ENCODE measurements around the gene PLD5.
"Not testable (repeated sequence)": the region's sequence is repeated elsewhere in the genome, so short reads cannot be mapped to it uniquely, and the experiment has no call there.

PLD5 gene

DNA sequence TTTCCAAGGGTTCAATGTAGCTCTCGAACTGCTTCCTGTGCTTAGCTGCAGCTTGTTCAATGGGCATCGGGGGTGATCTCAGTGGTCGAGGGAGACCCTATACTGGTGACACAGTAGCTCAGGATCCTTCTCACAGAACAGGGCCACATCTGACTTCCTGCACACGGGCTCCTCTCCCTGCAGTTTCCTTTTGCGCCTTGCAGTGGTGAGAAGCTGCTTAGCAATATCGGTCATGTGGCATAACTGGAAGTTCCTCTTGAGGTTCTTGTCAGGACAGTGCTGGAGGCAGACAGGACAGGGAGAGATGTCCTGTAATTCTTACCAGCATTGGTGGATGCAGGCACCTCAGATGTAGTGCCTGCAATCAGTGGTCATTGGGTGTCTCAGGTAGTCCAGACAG lies 385.1 kb downstream of the PLD5 start:
- no peak for DNase-seq

DNA sequence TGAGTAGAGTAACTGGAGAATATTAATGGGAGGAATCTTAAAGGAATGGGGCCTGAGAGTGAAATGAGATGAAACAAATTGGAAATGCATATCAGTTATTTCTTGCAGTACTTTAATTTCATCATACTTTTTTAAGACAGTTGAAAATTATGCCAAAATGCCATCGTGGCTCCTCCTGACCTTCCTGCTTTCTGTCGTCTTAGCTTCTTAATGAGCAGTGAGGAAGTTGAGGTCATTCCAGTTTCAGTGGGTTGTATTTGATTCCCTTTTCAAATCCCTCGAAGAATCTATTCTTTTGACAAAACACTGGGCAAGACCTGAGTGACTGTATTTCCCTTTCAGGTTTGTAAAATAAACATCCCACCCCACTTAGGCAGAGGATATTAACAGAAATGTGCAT lies 390.7 kb downstream of the PLD5 start:
- no peak for DNase-seq

DNA sequence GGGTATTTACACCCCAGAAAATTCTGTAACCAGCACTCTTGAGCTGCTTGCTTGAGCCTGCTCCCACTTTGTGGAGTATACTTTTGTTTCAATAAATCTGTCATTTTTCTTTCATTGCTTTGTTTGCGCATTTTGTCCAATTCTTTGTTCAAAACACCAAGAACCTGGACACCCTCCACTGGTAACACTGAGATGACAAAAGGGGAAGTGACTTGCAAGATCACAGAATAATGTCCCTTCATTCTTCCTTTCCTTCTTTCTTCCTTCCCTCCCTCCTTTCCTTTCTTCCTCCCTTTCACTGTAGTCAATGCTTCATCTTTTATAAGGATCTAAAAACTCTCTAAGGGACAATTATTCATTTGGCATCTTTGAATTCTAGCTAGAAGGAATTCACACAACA lies 391.1 kb downstream of the PLD5 start:
- no peak for DNase-seq

DNA sequence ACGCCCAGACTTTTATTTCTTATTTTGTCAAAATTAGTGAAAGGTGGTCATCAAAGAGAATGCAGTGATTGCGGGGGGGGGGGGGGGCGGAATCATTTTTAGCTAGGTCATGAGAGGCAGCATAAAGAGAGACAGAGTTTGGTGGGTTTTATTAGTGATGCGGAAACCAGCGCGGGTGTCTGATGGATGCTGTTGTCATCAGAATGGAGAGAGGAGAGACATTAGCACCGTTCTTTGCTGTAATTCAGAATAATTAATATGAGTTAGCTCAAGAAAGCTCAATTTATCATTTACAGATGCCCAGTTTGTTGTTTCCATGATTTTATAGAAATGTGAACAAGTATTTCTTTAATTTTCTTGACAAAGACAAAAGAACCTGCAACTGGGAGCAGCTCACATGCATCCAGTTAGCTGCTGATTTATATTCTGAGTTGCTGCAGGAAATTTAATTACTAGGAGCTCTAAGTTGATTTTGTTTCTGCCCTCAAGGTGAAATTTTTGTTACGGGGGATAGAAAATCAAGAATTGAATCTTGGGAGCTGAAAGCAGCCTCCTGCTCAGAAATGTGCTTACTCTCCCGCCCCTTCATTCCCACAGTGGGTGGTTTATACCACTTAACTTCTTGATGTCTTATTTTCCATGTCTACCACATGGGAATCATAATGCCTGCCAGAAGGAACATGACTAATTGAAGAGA lies 392.2 kb downstream of the PLD5 start:
- DNase-seq, result no peak

DNA sequence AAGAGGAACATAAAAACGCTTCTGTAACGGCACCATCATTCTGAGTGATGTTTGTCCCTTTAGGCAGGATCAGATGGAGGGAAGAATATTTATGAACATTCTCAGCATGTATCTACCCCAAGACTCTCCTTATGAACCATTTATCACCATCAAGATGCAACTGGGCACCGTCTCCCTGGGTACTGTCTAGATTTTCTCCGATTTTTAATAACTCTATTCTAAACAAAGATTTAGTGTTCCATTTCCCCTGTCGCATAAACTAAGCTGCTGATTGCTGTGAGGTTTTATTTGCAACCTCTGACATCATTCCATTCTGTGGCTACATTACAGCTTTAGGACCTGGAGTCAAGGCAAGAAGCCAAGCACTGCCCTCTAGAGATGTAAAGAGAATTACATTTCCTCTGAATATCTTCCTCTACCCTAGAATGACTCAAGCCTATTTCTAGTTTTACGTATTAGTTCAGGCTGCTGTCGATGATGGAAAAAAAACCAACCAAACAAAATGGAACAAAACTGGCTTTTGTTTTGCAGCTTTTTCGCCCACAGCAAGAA lies 395.5 kb downstream of the PLD5 start:
- DNase-seq, result peak in 1 of 3 experiments; percentile 43

DNA sequence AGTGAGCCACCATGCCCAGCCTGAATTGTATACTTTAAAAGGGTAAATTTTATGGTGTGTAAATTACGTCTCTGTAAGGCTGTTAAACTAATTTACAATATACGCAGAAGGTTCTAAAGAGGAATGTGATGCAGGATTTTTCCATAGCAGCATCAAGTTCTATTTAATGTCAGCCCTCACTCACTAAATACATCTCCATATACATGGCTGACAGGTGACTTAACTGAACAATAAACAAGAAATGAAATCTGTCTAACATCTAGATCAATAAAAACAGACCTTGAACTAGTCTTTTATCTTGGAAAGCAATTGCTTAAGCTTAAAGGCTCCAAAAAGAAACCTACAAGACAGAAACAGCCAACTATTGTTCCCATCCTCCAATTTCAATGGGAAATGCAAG lies 404.1 kb downstream of the PLD5 start:
- DNase-seq, result no peak

DNA sequence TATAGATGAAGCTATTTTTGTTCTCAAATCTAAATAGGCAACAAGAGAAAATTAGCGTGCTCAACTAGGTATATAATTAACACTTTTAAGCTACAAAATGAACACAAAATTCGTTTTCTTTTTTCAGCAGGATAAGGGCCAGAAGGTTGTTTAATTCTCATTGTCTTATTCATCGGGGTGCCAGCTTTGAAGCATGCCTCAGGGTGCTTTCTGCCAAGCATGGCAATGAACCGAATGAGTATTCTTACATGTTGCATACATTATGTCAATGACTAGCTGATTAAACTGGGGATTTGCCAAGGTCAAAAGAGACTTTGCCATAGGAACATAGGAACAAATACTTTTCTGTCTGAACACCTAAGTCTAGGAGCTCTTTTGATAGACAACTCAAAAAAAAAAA lies 423.6 kb downstream of the PLD5 start:
- peak in 1 of 3 experiments; percentile 30 for DNase-seq

DNA sequence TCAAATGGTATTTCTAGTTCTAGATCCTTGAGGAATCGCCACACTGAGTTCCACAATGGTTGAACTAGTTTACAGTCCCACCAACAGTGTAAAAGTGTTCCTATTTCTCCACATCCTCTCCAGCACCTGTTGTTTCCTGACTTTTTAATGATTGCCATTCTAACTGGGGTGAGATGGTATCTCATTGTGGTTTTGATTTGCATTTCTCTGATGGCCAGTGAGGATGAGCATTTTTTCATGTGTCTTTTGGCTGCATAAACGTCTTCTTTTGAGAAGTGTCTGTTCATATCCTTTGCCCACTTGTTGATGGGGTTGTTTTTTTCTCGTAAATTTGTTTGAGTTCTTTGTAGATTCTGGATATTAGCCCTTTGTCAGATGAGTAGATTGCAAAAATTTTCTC lies 427.2 kb downstream of the PLD5 start:
- not testable (repeated sequence) for DNase-seq

DNA sequence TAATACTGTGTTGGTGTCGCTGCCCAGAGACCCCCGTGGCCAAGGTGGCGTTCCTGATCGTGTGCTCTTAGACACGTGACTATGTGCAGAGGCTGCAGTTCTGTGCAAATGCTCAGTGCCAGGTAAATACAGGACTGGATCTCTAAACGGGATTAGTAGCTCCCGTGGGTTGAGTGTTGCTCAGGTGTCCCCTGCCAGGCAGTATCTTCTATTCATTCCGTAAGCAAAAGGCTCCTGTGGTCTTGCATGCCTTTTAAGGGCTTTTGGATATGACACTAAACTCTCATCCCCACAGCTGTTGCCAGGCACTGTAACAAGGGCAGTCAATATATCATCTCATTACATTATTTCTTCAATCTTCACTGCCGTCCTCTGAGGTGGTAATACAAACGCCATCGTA lies 431.4 kb downstream of the PLD5 start:
- DNase-seq, result no peak

DNA sequence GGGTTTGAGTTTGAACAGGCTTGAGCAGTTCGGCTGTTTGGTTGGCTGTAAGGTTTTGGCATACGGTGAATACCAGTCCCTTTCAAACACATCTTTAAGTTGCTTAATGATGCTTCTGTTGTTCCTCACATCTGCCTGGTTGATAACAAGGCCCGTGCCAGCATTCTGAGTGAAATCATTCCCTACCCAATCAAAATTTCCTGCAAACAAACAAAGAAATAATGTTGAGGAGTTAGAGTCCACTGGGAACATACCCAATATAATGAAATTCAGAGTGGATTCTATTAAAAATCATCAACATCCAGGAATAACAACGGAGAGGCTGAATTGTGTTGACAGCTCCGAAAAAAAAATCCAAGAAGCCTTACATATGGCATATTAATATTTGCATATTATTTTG lies 434.6 kb downstream of the PLD5 start:
- DNase-seq, result no peak

DNA sequence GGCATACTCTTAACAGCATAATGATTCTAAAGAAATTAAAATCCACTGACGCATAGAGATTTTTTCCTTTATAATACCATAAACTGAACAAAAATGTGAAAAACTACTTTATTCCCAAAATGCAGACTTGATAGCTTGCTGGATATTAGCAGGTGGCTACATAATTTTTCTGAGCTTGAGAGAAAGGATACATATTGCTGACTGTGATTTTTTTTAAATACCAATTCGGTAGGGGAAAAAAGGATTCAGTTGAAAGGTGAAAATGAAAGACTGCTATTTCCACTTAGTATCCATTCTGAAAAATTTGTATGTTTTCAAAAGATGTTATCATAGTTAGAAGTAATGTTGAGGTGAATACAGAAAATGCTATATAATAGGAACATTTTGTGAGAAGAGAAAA lies 435.6 kb downstream of the PLD5 start:
- DNase-seq, result no peak

DNA sequence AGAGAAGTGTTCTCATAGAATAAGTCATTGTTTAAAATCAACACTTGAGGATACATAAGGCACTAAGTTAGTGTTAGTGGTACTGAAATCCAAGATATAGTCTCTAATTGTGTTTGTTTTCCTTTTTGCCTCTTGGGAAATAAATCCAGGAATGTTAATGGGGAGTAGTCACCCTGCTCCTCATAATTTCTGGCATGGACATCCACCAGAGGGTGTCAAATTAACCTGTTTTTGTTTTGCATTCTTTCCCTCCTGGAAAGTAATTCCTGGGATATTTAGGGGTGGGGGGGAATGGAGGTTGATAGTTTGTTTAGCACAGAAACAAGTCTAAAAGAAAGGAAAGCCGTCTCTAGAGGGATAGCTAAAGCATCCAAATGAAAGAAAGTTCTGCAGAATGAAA lies 437.8 kb downstream of the PLD5 start:
- DNase-seq, result no peak

DNA sequence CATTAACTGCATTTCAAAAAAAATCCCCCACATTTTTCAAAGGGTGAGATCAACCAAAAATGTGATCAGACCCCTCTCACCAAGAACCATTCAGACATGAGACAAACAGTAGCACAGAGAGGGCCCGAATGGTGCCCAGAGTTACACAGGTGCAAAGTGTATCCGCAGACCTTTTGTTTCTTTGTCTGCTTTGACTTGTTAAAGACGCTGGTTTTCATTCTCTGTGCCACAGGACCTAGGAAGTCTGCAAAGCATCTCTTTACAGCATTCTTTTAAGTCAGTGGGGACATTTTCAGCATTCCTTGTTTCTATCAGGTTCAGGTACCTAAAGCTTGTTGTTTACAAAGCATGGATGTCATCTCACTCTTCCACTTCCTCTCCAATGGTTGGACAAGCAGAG lies 438.4 kb downstream of the PLD5 start:
- DNase-seq, result no peak

DNA sequence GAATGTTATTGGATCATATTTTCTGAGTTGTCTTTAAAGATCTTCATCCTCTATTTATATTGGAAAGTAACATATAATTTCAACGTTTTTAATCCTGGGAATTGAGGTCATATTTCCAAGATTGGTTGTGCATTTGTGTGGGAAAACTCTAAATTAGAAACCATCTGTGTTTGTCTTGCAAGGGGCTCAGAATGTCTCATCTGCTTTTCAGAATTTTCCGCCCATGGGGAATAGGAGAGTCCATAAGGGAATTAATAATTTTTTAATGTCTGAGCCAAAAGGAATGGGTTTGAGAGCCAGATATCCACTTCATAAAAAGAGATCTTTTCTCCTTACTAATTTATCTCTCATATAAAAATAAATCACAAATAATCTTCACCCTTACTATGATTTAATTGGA lies 440.8 kb downstream of the PLD5 start:
- no peak for DNase-seq

DNA sequence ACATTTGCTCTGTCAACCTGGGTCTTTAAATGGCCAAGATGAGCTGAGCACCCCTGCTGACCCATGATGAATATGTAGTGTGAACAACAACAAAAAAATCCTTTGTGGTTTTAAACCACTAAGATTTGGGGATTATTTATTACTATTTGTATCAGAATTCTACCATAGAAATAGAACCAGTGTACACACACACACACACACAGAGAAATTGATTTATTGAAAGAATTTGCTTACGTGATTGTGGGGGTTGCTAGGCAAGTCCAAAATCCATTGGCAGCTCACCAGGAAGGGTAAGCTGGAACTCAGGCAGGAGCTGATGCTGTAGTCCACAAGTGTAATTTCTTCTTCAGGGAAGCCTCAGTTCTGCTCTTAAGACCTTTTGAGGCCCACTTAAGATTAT lies 443.1 kb downstream of the PLD5 start:
- no peak for DNase-seq

DNA sequence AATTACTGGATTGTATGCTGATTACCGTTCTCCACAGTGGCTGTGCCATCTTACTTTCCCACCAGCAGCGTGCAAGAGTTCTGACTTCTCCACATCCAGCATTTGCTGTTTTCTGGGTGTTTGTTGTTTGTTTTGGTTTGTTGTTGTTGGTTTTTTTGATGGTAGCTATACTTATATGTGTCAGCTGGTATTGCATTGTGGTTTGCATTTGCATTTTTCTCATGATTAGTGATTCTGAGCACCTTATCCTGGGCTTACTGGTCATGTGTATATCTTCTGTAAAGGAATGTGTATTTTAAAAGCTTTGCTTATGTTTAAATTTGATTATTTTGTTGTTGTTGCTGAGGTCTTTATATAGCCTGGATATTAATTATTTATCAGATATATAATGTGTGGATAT lies 458.7 kb downstream of the PLD5 start:
- no peak for DNase-seq

DNA sequence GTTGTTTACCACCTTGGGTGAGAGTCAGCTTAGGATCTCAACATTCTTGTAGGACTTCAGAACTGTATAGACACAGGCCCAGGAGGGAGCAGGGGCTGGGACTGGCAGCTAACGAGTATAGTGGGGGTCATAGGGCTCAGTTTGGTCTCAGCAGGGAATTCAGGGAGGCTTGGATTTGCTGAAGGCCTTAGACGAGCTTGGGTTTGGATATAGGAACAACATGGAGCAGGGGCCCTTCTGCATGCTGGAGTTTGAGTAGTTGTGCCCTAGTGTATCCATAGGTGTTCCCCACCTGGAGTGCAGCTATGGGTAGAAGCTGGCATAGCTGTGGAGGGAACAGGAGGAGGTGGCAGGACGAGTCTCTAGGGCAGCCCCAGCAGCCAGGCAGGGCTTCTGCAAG lies 462.2 kb downstream of the PLD5 start:
- DNase-seq, result no peak

DNA sequence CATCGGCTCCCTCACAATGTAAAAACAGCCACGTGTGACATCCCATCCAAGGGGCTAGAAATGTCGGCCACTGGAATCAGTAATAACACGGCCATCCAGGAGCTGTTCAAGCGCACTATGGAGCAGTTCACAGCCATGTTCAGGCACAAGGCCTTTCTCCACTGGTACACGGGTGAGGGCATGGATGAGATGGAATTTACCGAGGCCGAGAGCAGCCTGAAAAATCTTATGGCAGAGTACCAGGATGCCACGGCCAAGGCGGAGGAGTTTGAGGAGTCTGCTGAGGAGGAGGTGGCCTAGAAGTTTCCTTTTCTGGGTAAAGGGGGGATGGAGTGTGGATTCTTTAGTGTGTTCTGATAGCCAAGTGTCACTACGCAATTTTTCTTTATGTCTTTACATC lies 464.5 kb downstream of the PLD5 start:
- DNase-seq, result no peak

DNA sequence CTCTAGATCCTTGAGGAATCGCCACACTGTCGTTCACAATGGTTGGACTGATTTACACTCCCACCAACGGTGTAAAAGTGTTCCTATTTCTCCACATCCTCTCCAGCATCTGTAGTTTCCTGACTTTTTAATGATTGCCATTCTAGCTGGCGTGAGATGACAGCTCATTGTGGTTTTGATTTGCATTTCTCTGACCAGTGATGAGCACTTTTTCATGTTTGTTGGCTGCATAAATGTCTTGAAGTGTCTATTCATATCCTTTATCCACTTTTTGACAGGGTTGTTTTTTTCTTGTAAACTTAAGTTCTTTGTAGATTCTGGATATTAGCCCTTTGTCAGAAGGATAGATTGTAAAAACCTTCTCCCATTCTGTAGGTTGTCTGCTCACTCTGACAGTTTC lies 465.9 kb downstream of the PLD5 start:
- DNase-seq, result not testable (repeated sequence)

DNA sequence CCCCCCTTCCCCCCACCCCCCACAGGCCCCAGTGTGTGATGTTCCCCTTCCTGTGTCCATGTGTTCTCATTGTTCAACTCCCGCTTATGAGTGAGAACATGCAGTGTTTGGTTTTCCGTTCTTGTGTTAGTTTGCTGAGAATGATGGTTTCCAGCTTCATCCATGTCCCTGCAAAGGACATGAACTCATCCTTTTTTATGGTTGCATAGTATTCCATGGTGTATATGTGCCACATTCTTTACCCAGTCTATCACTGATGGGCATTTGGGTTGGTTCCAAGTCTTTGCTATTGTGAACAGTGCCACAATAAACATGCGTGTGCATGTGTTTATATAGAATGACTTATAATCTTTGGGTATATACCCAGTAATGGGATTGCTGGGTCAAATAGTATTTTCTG lies 466.3 kb downstream of the PLD5 start:
- not testable (repeated sequence) for DNase-seq

DNA sequence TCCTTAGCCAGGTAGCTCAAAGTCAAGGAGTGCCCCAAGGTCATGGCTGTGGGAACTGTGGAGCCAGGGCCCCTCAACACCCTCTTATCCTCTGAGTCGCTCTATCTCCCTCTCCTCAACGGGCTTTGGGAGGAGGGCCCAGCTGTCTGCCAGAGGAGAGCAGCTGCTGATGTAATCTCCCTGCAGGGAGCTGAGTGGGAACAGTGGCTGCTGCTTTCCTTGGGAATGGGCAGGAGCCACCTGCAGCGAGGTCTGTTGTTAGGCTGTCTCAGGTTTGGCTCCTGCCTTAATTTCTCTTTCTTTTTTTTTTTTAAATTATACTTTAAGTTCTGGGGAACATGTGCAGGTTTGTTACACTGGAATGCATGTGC lies 466.8 kb downstream of the PLD5 start:
- no peak for DNase-seq

DNA sequence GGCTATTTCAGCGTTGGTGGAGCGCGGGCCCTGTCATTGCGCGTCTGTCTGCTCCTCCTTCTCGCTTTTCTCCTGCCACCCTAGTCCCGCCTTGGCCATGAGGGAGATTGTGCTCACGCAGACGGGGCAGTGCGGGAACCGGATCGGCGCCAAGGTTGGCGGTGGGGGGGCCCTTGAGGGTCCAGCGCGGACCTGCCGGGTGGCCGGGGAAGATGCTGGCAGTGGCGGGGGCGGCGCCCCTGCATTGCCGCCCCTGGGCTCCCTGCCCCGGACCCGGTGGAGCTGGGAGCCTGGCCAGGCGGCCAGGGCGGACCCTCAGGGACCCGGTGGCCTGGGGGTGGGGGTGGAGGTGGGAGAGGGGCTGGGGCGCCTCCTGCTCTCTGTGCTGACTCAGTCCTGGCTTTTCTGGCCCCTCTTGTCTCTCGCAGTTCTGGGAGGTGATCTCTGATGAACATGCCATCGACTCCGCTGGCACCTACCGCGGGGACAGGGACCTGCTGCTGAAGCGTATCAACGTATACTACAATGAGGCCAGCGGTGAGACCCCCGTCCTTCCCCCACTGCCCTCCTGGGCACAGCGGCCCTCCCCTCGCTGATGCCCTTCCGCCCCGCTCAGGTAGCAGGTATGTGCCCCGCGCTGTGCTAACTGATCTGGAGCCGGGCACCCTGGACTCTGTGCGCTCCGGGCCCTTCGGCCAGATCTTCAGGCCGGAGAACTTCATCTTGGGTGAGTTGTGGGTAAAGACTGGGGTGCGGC lies 467.3 kb downstream of the PLD5 start:
- no peak for DNase-seq

DNA sequence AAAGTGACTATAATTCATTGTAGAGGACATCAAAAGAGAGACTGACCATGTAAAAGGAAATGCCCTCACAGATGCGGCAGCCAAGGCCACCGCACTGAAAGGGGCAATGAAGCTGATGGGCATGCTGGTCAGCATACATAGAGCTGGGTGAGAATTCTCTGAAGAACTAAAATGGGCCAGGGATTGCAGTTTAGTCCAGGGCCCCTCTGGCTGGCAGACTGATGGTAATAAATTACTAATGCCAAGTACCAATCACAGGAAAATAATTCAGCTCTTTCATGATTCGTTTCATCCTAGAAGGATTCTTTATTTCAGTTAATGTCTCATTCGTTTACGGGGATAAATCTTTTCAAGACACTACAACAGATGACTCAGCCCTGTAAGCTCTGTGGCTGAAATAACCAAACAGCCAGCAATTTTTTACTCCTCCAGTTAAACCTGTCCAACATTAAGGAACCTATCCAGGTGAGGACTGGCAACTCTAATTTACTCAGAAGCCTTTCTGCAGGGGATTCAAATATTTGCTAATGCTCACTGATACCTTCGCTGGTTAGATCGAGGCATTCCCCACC lies 468.7 kb downstream of the PLD5 start:
- no peak for DNase-seq

DNA sequence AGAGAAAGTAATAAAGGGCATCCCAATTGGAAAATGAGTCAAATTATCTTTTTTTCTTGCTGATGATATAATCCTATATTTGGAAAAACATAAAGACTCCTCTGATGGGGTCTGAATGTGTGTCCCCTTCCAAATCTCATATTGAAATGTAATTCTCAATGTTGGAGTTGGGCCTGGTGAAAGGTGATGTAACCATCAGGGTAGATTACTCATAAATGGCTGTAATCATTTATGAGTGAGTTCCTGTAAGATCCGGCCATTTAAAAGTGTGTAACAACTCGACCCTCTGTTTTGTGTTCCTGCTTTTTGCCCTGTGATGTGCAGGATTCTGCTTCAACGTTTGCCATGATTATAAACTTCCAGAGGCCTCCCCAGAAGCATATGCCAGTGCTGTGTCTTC lies 481.3 kb downstream of the PLD5 start:
- DNase-seq, result no peak

Measured in NCI-H1417 (cell line).